GM19240 (cell line): ENCODE measurements around the gene FAXDC2.

Source experiments
- DNase-seq: peaks from one replicate; pipeline ENCODE4 v3.0.0; 2011; ENCODE audit warnings: low spot score; ENCODE audit not compliant: insufficient read length

Gene FAXDC2

GRCh38 chr5:154850255-154851062 is at the start of gene FAXDC2:
TSS of gene FAXDC2 (minus strand) at chr5:154850603. CDS start at chr5:154838178, 12,425 bp downstream.
- no peak for DNase-seq

GRCh38 chr5:154900066-154900465 is 49.7 kb upstream of the FAXDC2 start:
- no peak for DNase-seq

- no peak for DNase-seq
These were observed 48.9 kb upstream of the FAXDC2 start for GRCh38 chr5:154899151-154899816.

- no peak for DNase-seq
These were observed 47.8 kb upstream of the FAXDC2 start for GRCh38 chr5:154898210-154898609.

GRCh38 chr5:154896562-154897165 is 46.3 kb upstream of the FAXDC2 start:
- no peak for DNase-seq

- DNase-seq: no peak
These were observed 45.5 kb upstream of the FAXDC2 start for GRCh38 chr5:154895606-154896561.

GRCh38 chr5:154893381-154893780 is 43.0 kb upstream of the FAXDC2 start:
- DNase-seq: no peak

- no peak for DNase-seq
These were observed 42.0 kb upstream of the FAXDC2 start for GRCh38 chr5:154892369-154892771.

GRCh38 chr5:154885439-154885838 is 35.0 kb upstream of the FAXDC2 start:
- no peak for DNase-seq

- no peak for DNase-seq
These were observed 34.0 kb upstream of the FAXDC2 start for GRCh38 chr5:154884424-154884823.

- DNase-seq: no peak
These were observed 31.6 kb upstream of the FAXDC2 start for GRCh38 chr5:154881986-154882385.

- no peak for DNase-seq
These were observed 28.4 kb upstream of the FAXDC2 start for GRCh38 chr5:154878642-154879335.

GRCh38 chr5:154873791-154874331 is 23.5 kb upstream of the FAXDC2 start:
- DNase-seq: no peak

- no peak for DNase-seq
These were observed 21.3 kb upstream of the FAXDC2 start for GRCh38 chr5:154871734-154872133.

GRCh38 chr5:154868702-154869101 is 18.3 kb upstream of the FAXDC2 start:
- no peak for DNase-seq

GRCh38 chr5:154866841-154867240 is 16.4 kb upstream of the FAXDC2 start:
- no peak for DNase-seq

GRCh38 chr5:154865466-154866184 is 15.2 kb upstream of the FAXDC2 start:
- DNase-seq: no peak

GRCh38 chr5:154863291-154864080 is 13.1 kb upstream of the FAXDC2 start:
- DNase-seq: no peak

GRCh38 chr5:154862766-154863165 is 12.4 kb upstream of the FAXDC2 start:
- DNase-seq: no peak
